IPS-NIHi7 (cell line): ENCODE results near the gene HIPK3.
"Not testable (repeated sequence)": the region's sequence is repeated elsewhere in the genome, so short reads cannot be mapped to it uniquely, and the experiment has no call there.

Experiments used
- DNase-seq: peaks from one replicate; pipeline ENCODE4 v3.0.0; 2012; ENCODE audit warnings: mixed read lengths; ENCODE audit errors: extremely low spot score

The HIPK3 gene

DNA sequence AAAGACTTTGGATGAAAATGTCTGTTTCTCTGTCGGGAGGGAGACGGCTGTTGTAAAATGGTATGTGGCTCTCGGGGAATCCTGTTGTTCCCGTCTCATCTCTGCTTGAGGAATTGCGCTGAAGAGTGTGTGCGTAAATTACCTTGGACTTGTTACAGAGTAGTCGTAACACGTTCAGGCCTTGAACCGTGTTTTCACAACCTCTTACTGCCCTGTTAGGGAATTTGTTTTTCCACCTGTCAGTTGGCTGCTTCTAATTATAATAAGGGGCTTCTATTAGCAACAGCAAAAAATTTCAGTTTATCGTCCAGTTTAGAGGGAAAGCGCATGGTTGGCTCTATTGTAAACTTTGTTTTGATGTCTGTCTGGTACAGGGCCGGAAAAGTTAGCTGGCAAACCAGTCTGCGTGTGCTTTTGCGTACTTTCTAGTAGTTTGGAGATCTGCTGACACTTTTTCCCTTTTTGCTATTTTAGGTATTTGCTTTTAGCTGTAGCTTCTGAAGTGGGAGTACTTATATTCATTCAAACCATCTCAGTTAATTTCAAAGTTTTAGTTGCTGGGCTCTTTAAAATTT, 1.5 kb downstream of the HIPK3 start:
- DNase-seq: peak; percentile 11

DNA sequence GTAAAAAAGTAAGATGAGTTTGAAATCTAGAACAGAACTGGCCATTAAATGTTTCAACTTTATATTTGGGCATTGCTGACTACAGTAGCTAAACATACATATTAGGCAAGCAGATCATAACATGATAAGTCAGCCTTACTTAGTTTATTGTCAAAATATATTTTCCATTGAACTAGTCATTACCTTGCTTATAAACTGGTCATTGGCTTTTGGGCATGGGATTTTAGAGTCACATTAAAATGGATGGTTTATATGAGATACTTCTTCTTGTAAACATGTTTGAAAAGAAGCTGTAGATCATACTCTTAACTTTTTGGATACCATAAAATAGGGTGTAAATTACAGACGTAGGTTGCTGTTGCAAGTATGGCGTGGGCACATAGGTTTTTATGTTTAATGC, 2.7 kb downstream of the HIPK3 start:
- no peak for DNase-seq

DNA sequence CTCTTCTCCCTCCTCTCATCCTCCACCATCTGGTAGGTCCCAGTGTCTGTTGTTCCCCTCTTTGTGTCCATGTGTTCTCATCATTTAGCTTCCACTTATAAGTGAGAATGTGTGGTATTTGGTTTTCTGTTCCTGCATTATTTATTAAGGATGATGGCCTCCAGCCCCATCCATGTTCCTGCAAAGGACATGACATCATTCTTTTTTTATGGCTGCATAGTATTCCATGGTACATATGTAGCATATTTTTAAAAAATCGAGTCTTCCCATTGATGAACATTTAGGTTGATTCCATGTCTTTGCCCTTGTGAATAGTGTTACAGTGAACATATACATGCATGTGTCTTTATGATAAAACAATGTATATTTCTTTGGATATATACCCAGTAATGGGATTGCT, 4.2 kb downstream of the HIPK3 start:
- not testable (repeated sequence) for DNase-seq

DNA sequence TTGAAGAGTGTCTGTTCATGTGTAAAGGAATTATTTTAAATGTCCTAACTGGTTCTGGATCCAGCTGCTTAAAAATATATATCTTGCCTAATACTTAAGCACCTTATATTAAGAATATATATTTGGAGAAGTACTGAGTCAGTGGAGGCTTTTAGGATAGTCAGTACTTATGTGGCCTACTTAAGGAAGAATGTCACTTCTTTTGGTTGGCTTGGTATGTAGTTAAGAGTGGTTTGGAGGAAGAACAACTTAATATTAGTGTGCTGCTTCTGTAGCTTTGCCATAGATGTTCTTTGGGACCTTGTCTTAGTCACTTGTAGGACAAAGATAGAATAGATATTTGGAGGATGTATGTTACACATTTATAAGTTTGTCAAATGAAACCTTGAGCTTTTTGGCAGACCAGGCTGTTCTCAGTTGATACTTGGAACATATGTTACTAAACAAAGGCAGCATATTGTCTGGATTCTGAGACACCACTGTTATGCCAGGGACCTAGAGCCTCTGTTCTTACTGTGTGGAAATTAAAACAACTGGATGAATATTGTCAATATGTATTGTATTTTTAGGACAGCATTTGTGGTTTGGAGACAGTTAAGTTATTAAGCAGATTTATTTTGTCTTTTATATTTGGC, 4.9 kb downstream of the HIPK3 start:
- no peak for DNase-seq

DNA sequence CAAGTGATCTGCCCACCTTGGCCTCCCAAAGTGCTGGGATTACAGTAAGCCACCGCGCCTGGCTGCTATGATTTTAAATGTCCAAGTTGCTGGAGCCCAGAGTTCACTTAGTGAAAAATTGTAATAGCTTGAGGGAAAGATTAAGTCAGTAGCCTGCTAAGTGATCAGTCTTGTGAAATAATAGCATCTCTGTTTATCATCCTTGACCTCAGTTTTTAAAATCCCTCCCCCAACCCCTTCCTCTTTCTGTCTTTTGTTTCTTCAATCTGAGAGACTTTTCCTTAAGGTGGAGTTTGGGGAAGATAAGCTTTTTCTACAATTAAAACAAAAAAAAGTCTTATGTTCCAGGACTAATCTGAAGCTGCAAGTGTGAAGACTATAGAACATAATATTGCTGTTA, 6.4 kb downstream of the HIPK3 start:
- DNase-seq: no peak

DNA sequence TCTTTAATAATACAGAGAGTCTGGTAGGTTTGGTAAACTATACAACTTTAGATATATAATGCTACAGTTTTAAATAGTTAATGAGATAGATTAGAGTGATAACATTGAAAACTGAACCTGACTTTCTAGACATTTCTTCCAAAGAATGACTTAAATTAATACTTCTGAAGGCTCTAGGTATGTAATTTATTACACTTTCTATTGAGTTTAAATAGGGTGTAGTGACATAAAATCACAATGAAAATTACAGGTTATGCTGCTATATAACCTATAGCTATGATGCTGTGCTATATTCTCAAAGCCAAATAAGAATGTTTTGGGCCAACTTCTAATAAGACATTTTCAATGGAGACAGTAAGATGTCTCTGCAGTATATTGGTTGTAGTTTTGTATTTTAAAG, 7.7 kb downstream of the HIPK3 start:
- no peak for DNase-seq

DNA sequence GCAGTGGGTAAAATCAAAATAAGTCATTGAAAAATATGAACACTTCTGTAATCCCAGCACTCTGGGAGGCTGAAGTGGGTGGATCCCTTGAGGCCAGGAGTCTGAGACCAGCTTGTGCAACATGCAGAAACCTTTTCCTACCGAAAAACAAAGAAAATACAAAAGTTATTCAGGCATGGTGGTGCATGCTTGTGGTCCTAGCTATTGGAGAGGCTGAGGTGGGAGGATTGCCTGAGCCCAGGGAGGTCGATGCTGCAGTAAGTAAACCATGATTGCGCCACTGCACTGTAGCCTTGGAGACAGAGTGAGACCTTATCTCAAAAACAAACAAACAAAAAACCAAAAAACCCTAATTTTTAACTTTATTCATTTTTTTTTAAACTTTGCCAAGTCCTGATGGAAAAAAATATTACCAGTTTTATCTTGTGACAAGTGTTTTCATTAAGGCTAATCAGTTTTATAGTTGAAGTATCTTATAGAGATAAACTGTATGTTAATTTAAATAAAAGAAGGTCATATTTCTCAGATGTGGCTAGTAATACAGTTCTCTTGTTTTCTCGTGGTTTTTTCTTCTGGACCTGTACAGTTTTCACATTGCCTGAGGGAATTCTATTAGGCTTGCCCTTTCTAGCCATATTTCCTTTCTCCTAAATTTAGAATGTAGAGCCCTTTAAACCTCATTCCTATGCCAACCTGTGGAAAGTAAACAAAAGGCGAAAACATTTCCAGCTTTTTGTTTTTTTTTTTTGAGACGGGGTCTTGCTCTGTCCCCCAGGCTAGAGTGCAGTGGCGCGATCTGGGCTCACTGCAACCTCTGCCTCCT, 9.4 kb downstream of the HIPK3 start:
- no peak for DNase-seq

DNA sequence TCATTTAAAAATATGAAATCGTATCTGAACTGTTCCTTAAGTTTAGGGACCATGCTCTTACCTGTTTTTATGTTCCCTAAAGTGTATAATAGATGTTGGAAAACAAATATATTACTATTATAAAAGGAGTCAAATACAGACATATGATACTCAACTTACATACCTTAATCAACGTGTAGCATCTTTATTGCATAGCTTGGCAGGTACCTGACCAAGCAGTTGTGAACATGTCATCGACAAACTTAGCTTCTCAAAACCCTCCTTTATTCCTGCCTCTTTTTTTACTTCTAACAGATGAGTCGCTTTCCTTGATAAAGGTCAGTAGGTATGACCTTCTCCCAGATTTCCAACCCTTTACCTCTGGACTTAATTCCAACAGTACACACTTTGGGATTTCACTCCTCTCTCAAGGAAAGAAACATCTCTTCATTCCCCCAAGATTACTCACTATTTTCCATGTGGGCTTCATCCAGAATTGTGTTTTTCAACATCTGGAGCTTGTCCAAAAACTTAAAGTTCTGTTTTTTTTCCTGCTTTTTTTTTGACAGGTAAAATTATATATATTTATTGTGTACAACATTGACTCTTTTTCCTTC, 11.9 kb downstream of the HIPK3 start:
- no peak for DNase-seq

DNA sequence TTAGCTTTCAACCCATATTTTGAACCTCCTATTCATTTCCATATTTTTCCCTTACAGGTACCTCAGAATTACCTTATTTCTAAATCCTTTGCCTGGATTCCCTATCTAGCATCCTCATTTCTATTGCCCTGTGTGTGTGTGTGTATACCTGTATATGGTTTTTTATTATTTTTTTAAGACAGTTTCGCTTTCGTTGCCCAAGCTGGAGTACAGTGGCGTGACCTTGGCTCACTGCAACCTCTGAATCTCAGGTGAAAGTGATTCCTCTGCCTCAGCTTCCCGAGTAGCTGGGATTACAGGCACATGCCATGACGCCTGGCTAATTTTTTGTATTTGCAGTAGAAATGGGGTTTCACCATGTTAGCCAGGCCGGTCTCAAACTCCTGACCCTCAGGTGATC, 12.6 kb downstream of the HIPK3 start:
- DNase-seq: no peak

DNA sequence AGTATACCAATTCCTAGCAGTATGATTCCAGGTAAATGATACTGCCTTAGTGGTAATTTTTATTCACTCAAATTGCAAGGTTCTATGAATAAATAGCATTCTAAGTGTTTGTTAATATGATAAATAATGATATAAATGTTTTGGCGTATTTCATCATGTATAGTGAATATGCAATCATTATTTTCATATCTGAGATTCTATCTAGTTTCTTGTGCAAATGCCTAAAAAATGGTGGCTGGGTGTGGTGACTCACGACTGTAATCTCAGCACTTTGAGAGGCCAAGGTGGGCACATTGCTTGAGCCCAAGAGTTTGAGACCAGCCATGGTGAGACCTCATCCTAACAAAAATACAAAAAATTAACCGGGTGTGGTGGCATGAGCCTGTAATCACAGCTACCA, 13.9 kb downstream of the HIPK3 start:
- DNase-seq: no peak

DNA sequence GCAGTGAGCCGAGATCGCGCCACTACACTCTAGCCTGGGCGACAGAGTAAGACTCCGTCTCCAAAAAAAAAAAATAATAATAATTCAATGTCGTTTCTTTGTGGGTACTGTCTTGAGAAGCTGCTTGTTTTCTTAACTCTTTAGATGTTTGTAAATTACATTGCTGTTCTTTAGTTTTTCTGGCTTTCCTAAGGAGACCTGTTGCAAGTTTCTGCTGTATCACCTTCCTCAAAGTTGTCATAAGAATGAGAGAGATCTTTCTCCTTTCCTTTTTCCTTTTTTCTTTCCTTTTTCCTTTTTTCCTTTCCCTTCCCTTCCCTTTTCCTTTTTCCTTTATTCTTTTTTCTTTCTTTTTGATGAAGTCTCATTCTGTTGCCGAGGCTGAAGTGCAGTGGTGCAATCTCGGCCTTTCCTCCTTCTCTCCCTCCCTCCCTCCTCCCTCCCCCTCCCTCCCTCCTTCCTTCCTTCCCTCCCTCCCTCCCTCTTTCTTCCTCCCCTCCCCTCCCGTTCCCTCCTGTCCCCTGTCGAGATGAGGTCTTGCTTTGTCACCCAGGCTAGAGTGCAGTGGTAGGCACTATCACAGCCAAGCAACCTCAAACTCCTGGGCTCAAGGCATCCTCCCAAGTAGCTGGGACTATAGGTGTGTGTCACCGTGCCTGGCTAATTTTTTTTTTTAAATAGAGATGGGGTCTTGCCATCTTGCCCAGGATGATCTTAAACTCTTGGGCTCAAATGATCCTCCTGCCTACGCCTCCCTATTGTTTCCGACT, 15.3 kb downstream of the HIPK3 start:
- no peak for DNase-seq

DNA sequence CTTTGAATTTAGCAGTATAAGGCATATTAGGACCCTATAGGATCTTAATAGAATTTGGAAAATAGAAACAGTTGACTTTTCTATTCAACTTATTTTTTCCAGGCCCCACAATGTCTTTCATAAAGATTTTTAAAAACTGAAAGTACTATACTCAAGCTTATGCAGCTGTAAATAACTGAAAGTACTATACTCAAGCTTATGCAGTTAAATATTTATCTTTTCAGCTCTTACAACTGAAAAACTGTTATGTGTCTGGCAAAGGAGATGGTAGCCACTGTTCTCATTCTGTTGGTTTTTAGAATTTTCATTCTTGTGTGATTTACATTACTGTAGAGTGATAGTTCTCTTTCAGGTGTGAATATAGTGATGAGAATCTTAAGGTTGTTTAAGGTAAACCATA, 16.5 kb downstream of the HIPK3 start:
- no peak for DNase-seq

DNA sequence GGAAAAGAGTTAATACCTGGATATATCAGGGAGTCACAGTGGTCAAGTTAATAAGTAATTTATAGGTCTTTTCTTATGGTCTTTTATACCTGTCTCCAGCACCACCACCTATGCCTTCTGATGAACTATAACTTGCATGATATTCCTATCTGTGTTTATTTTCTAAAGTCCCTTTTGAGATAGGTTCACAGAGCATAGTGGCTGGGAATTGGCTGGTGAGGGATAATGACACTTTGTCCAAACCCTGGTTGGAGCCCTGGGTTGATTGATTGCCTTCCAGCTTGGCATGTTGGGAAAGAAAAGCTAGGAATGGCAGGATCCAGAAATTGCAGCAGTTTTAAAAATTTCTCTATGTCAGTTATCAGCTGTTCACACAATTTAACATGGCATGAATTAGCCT, 23.2 kb downstream of the HIPK3 start:
- no peak for DNase-seq

DNA sequence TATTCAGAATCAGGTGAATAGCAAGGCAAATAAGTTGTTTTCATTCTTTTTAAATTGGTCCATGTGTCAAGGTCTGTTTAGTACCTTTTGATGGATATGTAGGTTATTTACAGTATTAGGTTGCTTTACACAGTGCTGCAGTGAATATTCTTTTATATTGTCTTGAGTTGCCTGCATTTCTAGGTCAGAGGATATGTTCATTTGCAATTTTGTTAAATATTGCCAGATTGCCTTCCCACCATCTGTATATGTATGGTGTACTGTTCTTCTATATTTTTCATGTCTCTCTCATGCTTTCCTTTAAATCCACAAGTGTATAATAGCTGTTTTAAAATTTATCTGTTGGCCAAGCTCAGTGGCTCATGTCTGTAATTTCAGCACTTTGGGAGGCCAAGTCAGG, 24.6 kb downstream of the HIPK3 start:
- DNase-seq: no peak

DNA sequence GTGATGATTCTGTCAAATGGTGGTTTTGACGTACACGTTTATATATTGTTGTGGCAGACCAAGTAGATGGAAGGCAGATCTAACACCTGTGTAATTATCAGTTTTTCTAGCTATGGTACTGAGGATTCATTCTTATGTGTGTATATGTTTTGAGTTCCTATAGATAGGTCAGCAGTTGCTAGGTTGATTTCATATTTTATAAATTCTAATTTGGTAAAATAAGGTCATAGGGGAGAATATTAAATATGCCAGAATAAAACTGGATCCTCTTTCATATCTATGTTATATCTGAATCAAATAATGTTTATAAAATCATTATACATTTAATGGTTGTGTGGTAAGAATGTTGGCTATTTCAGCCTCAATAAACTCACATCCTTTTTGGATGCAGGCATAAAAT, 27.6 kb downstream of the HIPK3 start:
- DNase-seq: no peak

DNA sequence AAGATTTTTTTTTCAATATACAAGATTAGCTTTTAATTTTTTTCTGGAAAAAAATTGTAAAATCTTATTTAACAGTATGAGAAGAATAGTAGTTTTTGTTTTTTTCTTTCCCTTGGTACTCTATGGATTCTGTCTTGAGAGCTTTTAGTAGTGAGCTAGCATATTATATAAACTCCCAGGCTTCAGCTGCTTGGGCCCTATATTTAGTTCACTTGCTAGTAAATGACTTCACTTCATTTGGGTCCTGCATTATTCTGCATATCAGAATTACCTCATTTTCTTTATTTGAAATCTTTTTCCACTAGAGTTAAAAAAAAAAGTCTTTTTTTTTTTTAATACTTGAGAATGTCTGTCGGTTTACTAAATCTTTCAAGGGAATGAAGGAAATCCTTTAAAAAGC, 33.1 kb downstream of the HIPK3 start:
- DNase-seq: no peak

DNA sequence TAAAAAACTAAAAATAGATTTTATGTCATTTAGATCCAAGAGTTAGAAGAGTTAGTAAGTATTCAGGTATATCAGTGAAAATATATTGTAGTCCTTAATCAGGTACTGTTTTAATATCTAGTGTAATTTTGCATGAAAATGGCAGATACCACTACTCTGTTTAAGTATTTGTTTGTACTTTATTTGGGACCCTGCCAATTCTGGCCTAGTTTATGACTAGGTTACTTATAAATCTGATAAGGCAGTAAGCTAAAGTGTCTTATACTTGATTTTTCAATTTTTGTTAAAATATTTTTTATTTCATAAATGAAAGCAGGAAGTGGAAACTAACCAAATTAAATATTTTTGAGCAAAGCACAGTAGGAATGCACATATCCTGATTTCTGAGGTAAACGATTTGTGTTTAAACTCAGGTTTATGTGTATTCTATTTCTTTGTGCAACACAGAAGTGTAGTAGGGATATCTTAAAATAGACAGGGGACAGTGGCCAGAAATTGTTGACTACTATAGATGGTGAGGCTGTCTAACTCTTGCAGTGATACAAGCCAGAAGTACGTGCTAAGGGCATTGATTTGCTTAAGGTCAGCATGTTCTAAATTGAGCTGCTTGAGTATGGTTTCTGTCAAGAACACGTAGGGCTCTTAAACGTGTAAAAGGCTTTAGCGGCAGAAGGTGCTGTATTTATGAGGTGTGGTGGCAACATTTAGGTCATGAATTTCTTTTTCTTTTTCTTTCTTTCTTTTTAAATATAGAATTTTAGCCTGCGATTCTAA, 34.0 kb downstream of the HIPK3 start:
- DNase-seq: no peak

DNA sequence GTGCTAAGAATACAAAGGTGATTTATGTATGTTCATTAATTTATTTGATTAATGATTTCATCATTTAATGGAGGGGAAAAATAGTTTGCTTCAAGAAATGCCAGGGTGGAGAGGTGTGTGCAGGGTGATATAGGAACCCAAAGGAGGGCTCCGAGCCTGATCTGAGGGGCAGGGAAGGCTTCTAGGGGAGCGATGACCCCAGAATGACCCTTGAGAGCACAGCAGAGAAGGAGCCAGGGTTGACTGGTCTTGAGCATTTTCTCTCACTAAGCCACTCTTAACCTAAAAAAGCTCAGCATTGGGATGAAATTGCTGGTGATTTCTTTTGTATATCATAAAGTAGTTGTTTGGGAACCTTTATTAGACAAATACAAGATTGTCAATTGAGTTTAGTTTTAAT, 35.1 kb downstream of the HIPK3 start:
- no peak for DNase-seq

DNA sequence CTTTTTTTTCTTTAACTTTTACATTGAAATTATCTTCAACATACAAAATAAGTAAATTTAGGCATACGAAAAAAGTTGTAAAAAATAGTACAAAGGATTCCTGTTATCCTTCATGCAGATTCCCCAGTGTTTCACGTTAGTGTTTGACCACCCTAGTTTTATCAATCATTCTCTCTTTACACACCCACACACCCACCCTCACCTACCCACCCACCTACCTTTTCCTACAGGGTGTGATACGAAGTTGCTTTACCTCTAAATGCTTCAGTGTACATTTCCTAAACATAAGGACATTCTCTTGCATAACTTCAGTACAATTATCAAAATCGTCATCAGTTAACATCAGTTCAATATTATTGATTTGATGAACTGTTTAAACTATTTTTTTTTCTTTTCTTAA, 37.0 kb downstream of the HIPK3 start:
- DNase-seq: no peak

DNA sequence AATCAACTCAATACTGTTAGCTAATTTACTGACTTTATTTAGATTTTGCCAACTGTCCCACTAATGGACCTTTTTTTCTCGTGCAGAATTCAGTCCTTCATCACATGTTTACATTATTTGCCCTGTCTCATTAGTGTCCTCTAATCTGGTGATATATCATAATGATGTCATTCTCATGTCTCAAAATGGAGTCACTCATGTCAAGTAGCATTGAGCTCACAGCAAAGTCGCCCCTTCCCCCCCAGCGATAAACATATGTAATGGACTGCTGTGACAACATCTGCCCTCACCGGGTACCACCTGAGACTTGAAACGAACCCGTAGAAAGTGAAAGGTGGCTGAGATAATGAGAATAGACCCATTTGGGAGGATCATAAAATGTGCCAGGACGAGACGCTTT, 37.6 kb downstream of the HIPK3 start:
- no peak for DNase-seq

DNA sequence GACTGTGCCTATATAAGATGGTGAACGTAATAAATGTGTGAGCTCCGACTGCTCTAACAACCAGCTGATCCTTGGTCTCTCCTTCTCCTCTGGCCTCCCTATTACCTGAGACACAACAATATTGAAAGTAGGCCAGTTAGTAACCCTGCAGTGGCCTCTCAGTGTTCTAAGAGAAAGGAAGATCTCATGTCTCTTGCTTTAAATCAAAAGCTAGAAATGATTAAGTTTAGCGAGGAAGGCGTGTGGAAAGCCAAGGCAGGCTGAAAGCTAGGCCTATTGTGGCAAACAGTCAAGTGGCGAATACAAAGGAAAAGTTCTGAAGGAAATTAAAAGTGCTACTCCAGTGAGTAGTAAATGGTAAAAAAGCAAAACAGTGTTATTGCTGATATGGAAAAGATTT, 39.5 kb downstream of the HIPK3 start:
- DNase-seq: no peak
